GM13976 (cell line): ENCODE results near the gene HDAC7.
"Not testable (repeated sequence)": the region's sequence is repeated elsewhere in the genome, so short reads cannot be mapped to it uniquely, and the experiment has no call there.

Experiments used
- DNase-seq: peaks from one replicate; pipeline ENCODE4 v3.0.0; 2012; ENCODE audit warnings: low spot score
- CTCF ChIP-seq: IDR thresholded peaks from 2 replicates; pipeline ENCODE4 v1.5.1; 2012; ENCODE audit warnings: borderline replicate concordance, mild to moderate bottlenecking; ENCODE audit not compliant: insufficient read depth; ENCODE audit errors: extremely low read depth, missing control alignments, control extremely low read depth
- in situ Hi-C: fragments of 300-500 bp; cut with MboI; formaldehyde crosslinking; loops from one replicate; pipeline ENCODE4 v1.12.0; 2022; ENCODE audit warnings: low sequenced_read_pairs, mixed read lengths, inconsistent platforms; ENCODE audit not compliant: unreplicated experiment

The HDAC7 gene

GRCh38 chr12:47814539-47815170, 5.0 kb downstream of the HDAC7 start:
- in situ Hi-C loops, result no loop called here
- DNase-seq, result no peak
- TF ChIP-seq CTCF, result no peak

GRCh38 chr12:47813511-47814196, 6.0 kb downstream of the HDAC7 start:
- in situ Hi-C loops, result no loop called here
- peak; percentile 72 for DNase-seq
- no peak for TF ChIP-seq CTCF

- in situ Hi-C loops, result no loop called here
- TF ChIP-seq CTCF, result no peak
- DNase-seq, result peak; percentile 93
These were observed 6.7 kb downstream of the HDAC7 start for GRCh38 chr12:47812797-47813510.

- TF ChIP-seq CTCF, result no peak
- DNase-seq, result no peak
- in situ Hi-C loops, result no loop called here
These were observed 7.9 kb downstream of the HDAC7 start for GRCh38 chr12:47811581-47812484.

- in situ Hi-C loops, result no loop called here
- no peak for DNase-seq
- TF ChIP-seq CTCF, result no peak
These were observed 8.7 kb downstream of the HDAC7 start for GRCh38 chr12:47811072-47811396.

GRCh38 chr12:47809518-47809917, 10.2 kb downstream of the HDAC7 start:
- DNase-seq, in situ Hi-C loops: not testable (repeated sequence)
